ENCODE measurements around the gene TGFB2.

Gene TGFB2

GRCh38 chr1:218299416-218299815, 45.7 kb upstream of the TGFB2 start:
- peak; percentile 28 for TF ChIP-seq CTCF (IDR thresholded peaks at IDR 0.05)
- Mint-ChIP-seq H3K9me3 (no peaks in the 10 kb centered on the region), H3K4me1 (peaks cover 13% of the 10 kb centered on the region), H3K4me3 (no peak overlapping the region), H3K36me3 (ENCODE audit: low read depth) (no peaks in the 10 kb centered on the region), H3K27ac (no peak overlapping the region), H3K27me3 (ENCODE audit: low read depth, poor library complexity) (no peaks in the 10 kb centered on the region)
- no peak for DNase-seq

DNA sequence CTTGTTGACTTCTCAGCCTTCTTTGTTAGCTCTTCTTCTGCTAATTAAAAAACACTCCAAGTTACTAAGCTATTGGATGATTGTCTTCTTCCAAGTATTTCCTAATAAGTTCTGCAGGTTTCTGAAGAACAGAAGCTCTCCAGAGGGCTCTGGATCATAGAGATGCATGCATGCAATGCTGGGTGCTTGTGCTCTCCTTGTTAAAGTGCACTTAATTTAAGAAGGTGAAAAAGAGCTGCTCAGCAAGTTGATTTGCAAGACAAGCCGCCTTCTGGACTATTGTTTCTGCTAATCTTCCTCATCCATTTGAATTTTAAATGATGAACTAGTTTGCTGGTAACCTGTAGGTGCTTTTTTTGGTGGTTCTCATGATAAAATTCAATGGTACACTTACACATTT, 43.9 kb upstream of the TGFB2 start:
- H3K27me3 Mint-ChIP-seq (ENCODE audit: low read depth, poor library complexity), result no peaks in the 10 kb centered on the region
- no peaks in the 10 kb centered on the region for H3K36me3 Mint-ChIP-seq (ENCODE audit: low read depth)
- H3K4me3 Mint-ChIP-seq, result no peak overlapping the region
- DNase-seq, result no peak
- H3K27ac Mint-ChIP-seq, result no peak overlapping the region
- H3K9me3 Mint-ChIP-seq, result no peaks in the 10 kb centered on the region
- H3K4me1 Mint-ChIP-seq, result peaks cover 13% of the 10 kb centered on the region
- no peak for TF ChIP-seq CTCF (IDR thresholded peaks at IDR 0.05)

GRCh38 chr1:218302155-218302554, 43.0 kb upstream of the TGFB2 start:
- Mint-ChIP-seq H3K4me3 (no peak overlapping the region), H3K9me3 (no peaks in the 10 kb centered on the region), H3K27ac (no peak overlapping the region), H3K27me3 (ENCODE audit: low read depth, poor library complexity) (no peaks in the 10 kb centered on the region), H3K36me3 (ENCODE audit: low read depth) (peaks cover 1% of the 10 kb centered on the region), H3K4me1 (peaks cover 7% of the 10 kb centered on the region)
- no peak for TF ChIP-seq CTCF (IDR thresholded peaks at IDR 0.05)
- no peak for DNase-seq

GRCh38 chr1:218303176-218303879, 41.8 kb upstream of the TGFB2 start:
- Mint-ChIP-seq H3K36me3 (ENCODE audit: low read depth) (peaks cover 10% of the 10 kb centered on the region), H3K4me3 (no peak overlapping the region), H3K4me1 (peaks cover under 1% of the 10 kb centered on the region), H3K9me3 (no peaks in the 10 kb centered on the region), H3K27ac (no peak overlapping the region), H3K27me3 (ENCODE audit: low read depth, poor library complexity) (no peaks in the 10 kb centered on the region)
- DNase-seq, result no peak
- no peak for TF ChIP-seq CTCF (IDR thresholded peaks at IDR 0.05)

GRCh38 chr1:218304281-218305039, 40.7 kb upstream of the TGFB2 start:
- no peaks in the 10 kb centered on the region for H3K9me3 Mint-ChIP-seq
- TF ChIP-seq CTCF (IDR thresholded peaks at IDR 0.05), result no peak
- H3K4me1 Mint-ChIP-seq, result no peaks in the 10 kb centered on the region
- DNase-seq, result no peak
- no peak overlapping the region for H3K4me3 Mint-ChIP-seq
- no peaks in the 10 kb centered on the region for H3K27me3 Mint-ChIP-seq (ENCODE audit: low read depth, poor library complexity)
- H3K36me3 Mint-ChIP-seq (ENCODE audit: low read depth), result peaks cover 17% of the 10 kb centered on the region
- H3K27ac Mint-ChIP-seq, result peak overlapping the region; percentile 9
